CD8-positive, alpha-beta memory T cell (primary cell): Measurements from ENCODE around the gene ZNF398. TPM values are rescaled to one million over a fixed set of nuclear protein-coding genes. Genes with fewer than 3 reads are reported as not detected.

Source experiments
- CTCF ChIA-PET: fragments of 350-600 bp; sonication (Branson Sonifier 250); formaldehyde crosslinking; loops from one replicate; lab custom pipeline; 2021; ENCODE audit warnings: antibody characterized with exemption; lab: Charles Lee
- POLR2A ChIA-PET: fragments of 350-600 bp; sonication (Branson Sonifier 250); formaldehyde crosslinking; loops from one replicate; lab custom pipeline; 2021; ENCODE audit warnings: antibody characterized with exemption; lab: Charles Lee
- DNase-seq, 5 donors: peaks; one replicate each; pipeline versions ENCODE4 v3.0.0 to v3.0.0-alpha.2; 2020 to 2022; ENCODE audit warnings: mixed read lengths in 1 of 5
- H3K27ac ChIP-seq: one replicate; pipeline ENCODE4 v1.7.0; 2013; ENCODE audit warnings: low read depth, mild to moderate bottlenecking, low read length, moderate library complexity
- H3K27me3 ChIP-seq: 2 replicates; pipeline ENCODE4 v1.7.0; 2013; ENCODE audit warnings: low read length, mild to moderate bottlenecking; ENCODE audit not compliant: insufficient read depth, poor library complexity, severe bottlenecking
- H3K36me3 ChIP-seq: 2 replicates; pipeline ENCODE4 v1.7.0; 2013; ENCODE audit warnings: mild to moderate bottlenecking, low read length, moderate library complexity; ENCODE audit not compliant: insufficient read depth
- H3K4me1 ChIP-seq: 2 replicates; pipeline ENCODE4 v1.7.0; 2013; ENCODE audit warnings: mild to moderate bottlenecking, low read length, moderate library complexity; ENCODE audit not compliant: insufficient read depth
- H3K4me3 ChIP-seq: 2 replicates; pipeline ENCODE4 v1.7.0; 2013; ENCODE audit warnings: mild to moderate bottlenecking, low read length
- H3K9me3 ChIP-seq: 2 replicates; pipeline ENCODE4 v1.7.0; 2013; ENCODE audit warnings: mild to moderate bottlenecking, low read length
- H3K27ac Mint-ChIP-seq, 8 donors: one replicate each; pipeline ENCODE4 v1.8.0; 2020 to 2021; ENCODE audit warnings: mixed read lengths in 8 of 8, mild to moderate bottlenecking in 6 of 8, inconsistent platforms in 3 of 8, moderate library complexity in 3 of 8
- H3K27me3 Mint-ChIP-seq, 2 donors: one replicate each; pipeline ENCODE4 v1.8.0; 2020 to 2021; ENCODE audit warnings: mixed read lengths in 2 of 2, mild to moderate bottlenecking in 1 of 2, moderate library complexity in 1 of 2
- H3K36me3 Mint-ChIP-seq, 3 donors: one replicate each; pipeline ENCODE4 v1.8.0; 2020 to 2021; ENCODE audit warnings: mixed read lengths in 3 of 3, inconsistent platforms in 1 of 3, mild to moderate bottlenecking in 1 of 3
- H3K4me1 Mint-ChIP-seq, 3 donors: one replicate each; pipeline ENCODE4 v1.8.0; 2020 to 2021; ENCODE audit warnings: mixed read lengths in 3 of 3, inconsistent platforms in 1 of 3, mild to moderate bottlenecking in 1 of 3
- H3K4me3 Mint-ChIP-seq, 7 donors: one replicate each; pipeline ENCODE4 v1.8.0; 2020 to 2021; ENCODE audit warnings: mixed read lengths in 7 of 7, mild to moderate bottlenecking in 6 of 7, moderate library complexity in 4 of 7, inconsistent platforms in 2 of 7
- H3K9me3 Mint-ChIP-seq, 5 donors: one replicate each; pipeline ENCODE4 v1.8.0; 2020 to 2022; ENCODE audit warnings: mixed read lengths in 5 of 5, mild to moderate bottlenecking in 3 of 5, moderate library complexity in 2 of 5, inconsistent platforms in 1 of 5
- polyA plus RNA-seq: library from polyadenylated mRNA; unstranded; fragments of 300-500 nt; fragmentation: Illumina TruSeq; gene quantifications from one replicate; pipeline ENCODE4 v1.2.3, GENCODE V29; 2021
- total RNA-seq, 2 experiments: library from RNA; stranded (reverse); gene quantifications; one replicate each; pipeline ENCODE4 v1.2.3, GENCODE V29; 2021

The ZNF398 gene
- total and polyA plus RNA-seq, 3 experiments from 2014 or later = 13.0 to 16.4 (median 15.7) TPM

GRCh38 chr7:149216402-149216801 is 69.1 kb downstream of the ZNF398 start:
- H3K4me3 Mint-ChIP-seq = no peak overlapping the region
- H3K36me3 Mint-ChIP-seq = peaks cover 14 to 91% (median 20%) of the 10 kb centered on the region in 3 donors
- DNase-seq = no peak
- CTCF ChIA-PET = no interaction called here
- H3K27me3 Mint-ChIP-seq = no peaks in the 10 kb centered on the region
- H3K9me3 Mint-ChIP-seq = no peaks in the 10 kb centered on the region
- H3K4me1 Mint-ChIP-seq = no peaks in the 10 kb centered on the region
- H3K36me3 ChIP-seq = peaks cover 31% of the 10 kb centered on the region
- no peaks in the 10 kb centered on the region for H3K9me3 ChIP-seq
- no peak overlapping the region for H3K27ac ChIP-seq
- H3K27me3 ChIP-seq = no peaks in the 10 kb centered on the region
- no peak overlapping the region for H3K4me3 ChIP-seq
- POLR2A ChIA-PET = no interaction called here
- H3K4me1 ChIP-seq = no peaks in the 10 kb centered on the region
- H3K27ac Mint-ChIP-seq = peak overlapping the region in 1 of 8 donors; percentile 55

GRCh38 chr7:149217570-149217969 is 70.3 kb downstream of the ZNF398 start:
- Mint-ChIP-seq H3K27ac (peak overlapping the region in 1 of 8 donors; percentile 25), H3K4me3 (no peak overlapping the region), H3K27me3 (no peaks in the 10 kb centered on the region), H3K4me1 (no peaks in the 10 kb centered on the region), H3K9me3 (no peaks in the 10 kb centered on the region), H3K36me3 (peaks cover 14 to 90% (median 18%) of the 10 kb centered on the region in 3 donors)
- Histone ChIP-seq H3K9me3 (no peaks in the 10 kb centered on the region), H3K4me3 (no peak overlapping the region), H3K4me1 (no peaks in the 10 kb centered on the region), H3K27ac (no peak overlapping the region), H3K27me3 (no peaks in the 10 kb centered on the region), H3K36me3 (peaks cover 29% of the 10 kb centered on the region)
- no peak for DNase-seq
- ChIA-PET CTCF (no interaction called here), POLR2A (no interaction called here)

GRCh38 chr7:149218469-149219420 is 71.5 kb downstream of the ZNF398 start:
- Mint-ChIP-seq H3K36me3 (peaks cover 14 to 83% (median 18%) of the 10 kb centered on the region in 3 donors), H3K27me3 (no peaks in the 10 kb centered on the region), H3K27ac (peak overlapping the region in 4 of 8 donors; percentile 12 to 82 (median 49)), H3K9me3 (no peaks in the 10 kb centered on the region), H3K4me1 (no peaks in the 10 kb centered on the region), H3K4me3 (no peak overlapping the region)
- ChIA-PET POLR2A (no interaction called here), CTCF (no interaction called here)
- Histone ChIP-seq H3K4me3 (no peak overlapping the region), H3K9me3 (no peaks in the 10 kb centered on the region), H3K27ac (no peak overlapping the region), H3K4me1 (no peaks in the 10 kb centered on the region), H3K36me3 (peaks cover 19% of the 10 kb centered on the region), H3K27me3 (no peaks in the 10 kb centered on the region)
- no peak for DNase-seq

GRCh38 chr7:149220534-149220933 is 73.3 kb downstream of the ZNF398 start:
- no peak overlapping the region for H3K4me3 Mint-ChIP-seq
- Histone ChIP-seq H3K4me3 (no peak overlapping the region), H3K9me3 (no peaks in the 10 kb centered on the region), H3K27ac (no peak overlapping the region), H3K27me3 (no peaks in the 10 kb centered on the region), H3K4me1 (no peaks in the 10 kb centered on the region), H3K36me3 (peaks cover 4% of the 10 kb centered on the region)
- ChIA-PET CTCF (no interaction called here), POLR2A (no interaction called here)
- H3K4me1 Mint-ChIP-seq = no peaks in the 10 kb centered on the region
- peaks cover 13 to 80% (median 23%) of the 10 kb centered on the region in 3 donors for H3K36me3 Mint-ChIP-seq
- H3K27me3 Mint-ChIP-seq = no peaks in the 10 kb centered on the region
- H3K27ac Mint-ChIP-seq = peak overlapping the region in 1 of 8 donors; percentile 38
- DNase-seq = no peak
- H3K9me3 Mint-ChIP-seq = no peaks in the 10 kb centered on the region

GRCh38 chr7:149223176-149223575 is 75.9 kb downstream of the ZNF398 start:
- H3K36me3 Mint-ChIP-seq = peaks cover 17 to 58% (median 23%) of the 10 kb centered on the region in 3 donors
- no peaks in the 10 kb centered on the region for H3K9me3 ChIP-seq
- peak overlapping the region in 1 of 8 donors; percentile 84 for H3K27ac Mint-ChIP-seq
- no peaks in the 10 kb centered on the region for H3K36me3 ChIP-seq
- no peaks in the 10 kb centered on the region for H3K4me1 ChIP-seq
- H3K4me3 Mint-ChIP-seq = no peak overlapping the region
- H3K9me3 Mint-ChIP-seq = no peaks in the 10 kb centered on the region
- POLR2A ChIA-PET = no interaction called here
- H3K27me3 Mint-ChIP-seq = no peaks in the 10 kb centered on the region
- DNase-seq = no peak
- H3K27ac ChIP-seq = no peak overlapping the region
- H3K4me1 Mint-ChIP-seq = no peaks in the 10 kb centered on the region
- H3K4me3 ChIP-seq = no peak overlapping the region
- CTCF ChIA-PET = no interaction called here
- no peaks in the 10 kb centered on the region for H3K27me3 ChIP-seq

- DNase-seq = no peak
- CTCF ChIA-PET = interaction anchor here (1.1 kb wide), 1 partner anchor 29 kb away, joined by 3 read pairs; the partner anchor contains the start of gene ZNF282
These were observed 76.5 kb downstream of the ZNF398 start for GRCh38 chr7:149223761-149224160.

GRCh38 chr7:149224352-149224751 is 77.1 kb downstream of the ZNF398 start:
- ChIA-PET POLR2A (no interaction called here), CTCF (interaction anchor here (1.1 kb wide), 1 partner anchor 29 kb away, joined by 3 read pairs; the partner anchor contains the start of gene ZNF282)
- DNase-seq = no peak
- Histone ChIP-seq H3K36me3 (no peaks in the 10 kb centered on the region), H3K27me3 (no peaks in the 10 kb centered on the region), H3K4me3 (no peak overlapping the region), H3K4me1 (no peaks in the 10 kb centered on the region), H3K27ac (no peak overlapping the region), H3K9me3 (no peaks in the 10 kb centered on the region)
- H3K27ac Mint-ChIP-seq = no peak overlapping the region
- H3K27me3 Mint-ChIP-seq = no peaks in the 10 kb centered on the region
- H3K4me1 Mint-ChIP-seq = no peaks in the 10 kb centered on the region
- H3K4me3 Mint-ChIP-seq = no peak overlapping the region
- H3K9me3 Mint-ChIP-seq = no peaks in the 10 kb centered on the region
- H3K36me3 Mint-ChIP-seq = peaks cover 10 to 46% (median 20%) of the 10 kb centered on the region in 3 donors

More at GRCh38 chr7:149223761-149224160, 76.5 kb downstream of the ZNF398 start:
- Histone ChIP-seq H3K27me3 (no peaks in the 10 kb centered on the region), H3K27ac (no peak overlapping the region), H3K9me3 (no peaks in the 10 kb centered on the region), H3K36me3 (no peaks in the 10 kb centered on the region), H3K4me3 (no peak overlapping the region), H3K4me1 (no peaks in the 10 kb centered on the region)
- Mint-ChIP-seq H3K36me3 (peaks cover 15 to 52% (median 23%) of the 10 kb centered on the region in 3 donors), H3K4me3 (no peak overlapping the region), H3K9me3 (no peaks in the 10 kb centered on the region), H3K27ac (peak overlapping the region in 1 of 8 donors; percentile 84), H3K27me3 (no peaks in the 10 kb centered on the region), H3K4me1 (no peaks in the 10 kb centered on the region)
- POLR2A ChIA-PET = no interaction called here

- Mint-ChIP-seq H3K27me3 (no peaks in the 10 kb centered on the region), H3K4me1 (no peaks in the 10 kb centered on the region), H3K9me3 (no peaks in the 10 kb centered on the region), H3K4me3 (no peak overlapping the region), H3K27ac (no peak overlapping the region), H3K36me3 (peaks cover 6 to 40% (median 15%) of the 10 kb centered on the region in 3 donors)
- Histone ChIP-seq H3K36me3 (no peaks in the 10 kb centered on the region), H3K4me1 (no peaks in the 10 kb centered on the region), H3K4me3 (no peak overlapping the region), H3K9me3 (no peaks in the 10 kb centered on the region), H3K27me3 (no peaks in the 10 kb centered on the region), H3K27ac (no peak overlapping the region)
- ChIA-PET POLR2A (no interaction called here), CTCF (no interaction called here)
- DNase-seq = no peak
These were observed 77.9 kb downstream of the ZNF398 start for GRCh38 chr7:149225106-149225505.
